ENCODE measurements around the gene RTN4RL1.

The RTN4RL1 gene

GRCh38 chr17:2059547-2060384 is 34.6 kb upstream of the RTN4RL1 start:
- DNase-seq: no peak

GRCh38 chr17:2058586-2059546 is 33.7 kb upstream of the RTN4RL1 start:
- peak in 5 of 6 experiments; percentile 32 to 56 (median 44) for DNase-seq

GRCh38 chr17:2057760-2058585 is 32.8 kb upstream of the RTN4RL1 start:
- peak in 2 of 6 experiments; percentile 32 to 56 for DNase-seq

- DNase-seq: peak in 2 of 6 experiments; percentile 22 to 37
These were observed 32.1 kb upstream of the RTN4RL1 start for GRCh38 chr17:2057175-2057759.

GRCh38 chr17:2056206-2057174 is 31.4 kb upstream of the RTN4RL1 start:
- peak; percentile 26 to 82 (median 56) for DNase-seq

- peak in 3 of 6 experiments; percentile 20 to 33 (median 31) for DNase-seq
These were observed 30.4 kb upstream of the RTN4RL1 start for GRCh38 chr17:2055292-2056205.

GRCh38 chr17:2054512-2055291 is 29.6 kb upstream of the RTN4RL1 start, which contains the start of gene HIC1:
Gene HIC1, plus strand, starts transcription at chr17:2055103. Its CDS starts 1,588 bp downstream, at chr17:2056691.
- peak; percentile 48 to 85 (median 64) for DNase-seq

GRCh38 chr17:2054262-2054511 is 29.1 kb upstream of the RTN4RL1 start:
- peak in 2 of 6 experiments; percentile 48 to 58 for DNase-seq

GRCh38 chr17:2053380-2054261 is 28.5 kb upstream of the RTN4RL1 start:
- DNase-seq: peak; percentile 62 to 85 (median 68)

- DNase-seq: no peak
These were observed 26.9 kb upstream of the RTN4RL1 start for GRCh38 chr17:2051933-2052559.

GRCh38 chr17:2051061-2051932 is 26.2 kb upstream of the RTN4RL1 start:
- DNase-seq: peak in 1 of 6 experiments; percentile 16

- peak; percentile 42 to 79 (median 74) for DNase-seq
These were observed 25.3 kb upstream of the RTN4RL1 start for GRCh38 chr17:2050300-2051060.

- DNase-seq: peak; percentile 76 to 88 (median 84)
These were observed 24.5 kb upstream of the RTN4RL1 start for GRCh38 chr17:2049333-2050299.

GRCh38 chr17:2048805-2049204 is 23.7 kb upstream of the RTN4RL1 start:
- DNase-seq: no peak

Measured in stimulated activated naive CD4-positive, alpha-beta T cell (primary cell).